ENCODE measurements around the gene ITIH2.

GRCh38 chr10:7705341-7705740 lies 2.2 kb downstream of the ITIH2 start:
- TF ChIP-seq CTCF (IDR thresholded peaks at IDR 0.05; ENCODE audit: low read depth, low read length) (no peak), MAX (IDR thresholded peaks at IDR 0.05; ENCODE audit: low read depth, low read length) (no peak), POLR2A (IDR thresholded peaks at IDR 0.05; ENCODE audit: extremely low read depth, insufficient read length) (no peak), MYC (IDR thresholded peaks at IDR 0.05; ENCODE audit: low read depth, low read length) (no peak)
